ENCODE data around the gene TSPAN32.

DNA sequence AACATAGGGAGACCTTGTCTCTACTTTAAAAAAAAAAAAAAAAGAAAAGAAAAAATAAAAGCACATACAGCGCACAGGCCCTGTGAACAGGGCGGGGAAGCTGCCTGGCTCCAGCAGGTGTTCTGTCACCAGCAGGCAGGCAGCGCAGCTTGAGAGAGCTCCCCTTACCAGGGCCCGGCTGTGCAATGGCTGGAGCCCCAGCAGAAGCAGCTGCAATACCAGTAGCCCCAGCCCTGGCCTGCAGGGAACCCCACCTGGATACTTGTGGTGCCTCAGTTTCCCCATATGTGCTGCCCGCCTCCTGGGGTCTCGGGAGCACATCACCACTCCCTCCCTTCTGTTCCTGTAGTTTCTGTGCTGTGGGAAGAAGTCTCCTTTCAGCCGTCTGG lies 12.3 kb downstream of the TSPAN32 start:
- no peak for TF ChIP-seq KLF8 (tag by site-specific recombination; IDR thresholded peaks at IDR 0.05)
- TF ChIP-seq ZBTB8A (tag by site-specific recombination; IDR thresholded peaks at IDR 0.05): no peak
- TF ChIP-seq, protein P1, sequence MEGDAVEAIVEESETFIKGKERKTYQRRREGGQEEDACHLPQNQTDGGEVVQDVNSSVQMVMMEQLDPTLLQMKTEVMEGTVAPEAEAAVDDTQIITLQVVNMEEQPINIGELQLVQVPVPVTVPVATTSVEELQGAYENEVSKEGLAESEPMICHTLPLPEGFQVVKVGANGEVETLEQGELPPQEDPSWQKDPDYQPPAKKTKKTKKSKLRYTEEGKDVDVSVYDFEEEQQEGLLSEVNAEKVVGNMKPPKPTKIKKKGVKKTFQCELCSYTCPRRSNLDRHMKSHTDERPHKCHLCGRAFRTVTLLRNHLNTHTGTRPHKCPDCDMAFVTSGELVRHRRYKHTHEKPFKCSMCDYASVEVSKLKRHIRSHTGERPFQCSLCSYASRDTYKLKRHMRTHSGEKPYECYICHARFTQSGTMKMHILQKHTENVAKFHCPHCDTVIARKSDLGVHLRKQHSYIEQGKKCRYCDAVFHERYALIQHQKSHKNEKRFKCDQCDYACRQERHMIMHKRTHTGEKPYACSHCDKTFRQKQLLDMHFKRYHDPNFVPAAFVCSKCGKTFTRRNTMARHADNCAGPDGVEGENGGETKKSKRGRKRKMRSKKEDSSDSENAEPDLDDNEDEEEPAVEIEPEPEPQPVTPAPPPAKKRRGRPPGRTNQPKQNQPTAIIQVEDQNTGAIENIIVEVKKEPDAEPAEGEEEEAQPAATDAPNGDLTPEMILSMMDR (tag by site-specific recombination; IDR thresholded peaks at IDR 0.05): no peak
- TF ChIP-seq ZNF624 (tag by site-specific recombination; IDR thresholded peaks at IDR 0.05): no peak
- no peak for TF ChIP-seq GLIS1 (tag by site-specific recombination; IDR thresholded peaks at IDR 0.05)
- TF ChIP-seq, protein P2, sequence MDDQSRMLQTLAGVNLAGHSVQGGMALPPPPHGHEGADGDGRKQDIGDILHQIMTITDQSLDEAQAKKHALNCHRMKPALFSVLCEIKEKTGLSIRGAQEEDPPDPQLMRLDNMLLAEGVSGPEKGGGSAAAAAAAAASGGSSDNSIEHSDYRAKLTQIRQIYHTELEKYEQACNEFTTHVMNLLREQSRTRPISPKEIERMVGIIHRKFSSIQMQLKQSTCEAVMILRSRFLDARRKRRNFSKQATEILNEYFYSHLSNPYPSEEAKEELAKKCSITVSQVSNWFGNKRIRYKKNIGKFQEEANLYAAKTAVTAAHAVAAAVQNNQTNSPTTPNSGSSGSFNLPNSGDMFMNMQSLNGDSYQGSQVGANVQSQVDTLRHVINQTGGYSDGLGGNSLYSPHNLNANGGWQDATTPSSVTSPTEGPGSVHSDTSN (CRISPR knock-in tag; IDR thresholded peaks at IDR 0.05): no peak
- TF ChIP-seq ZNF324 (tag by site-specific recombination; IDR thresholded peaks at IDR 0.05): no peak
